Measurements from ENCODE around the gene MEDAG.

Gene MEDAG

GRCh38 chr13:30936971-30937370 is 30.9 kb downstream of the MEDAG start:
- TF ChIP-seq RARB (CRISPR knock-in tag; IDR thresholded peaks at IDR 0.05) (no peak), OSR1 (CRISPR knock-in tag; IDR thresholded peaks at IDR 0.05) (no peak)
- TF ChIP-seq, protein P1, sequence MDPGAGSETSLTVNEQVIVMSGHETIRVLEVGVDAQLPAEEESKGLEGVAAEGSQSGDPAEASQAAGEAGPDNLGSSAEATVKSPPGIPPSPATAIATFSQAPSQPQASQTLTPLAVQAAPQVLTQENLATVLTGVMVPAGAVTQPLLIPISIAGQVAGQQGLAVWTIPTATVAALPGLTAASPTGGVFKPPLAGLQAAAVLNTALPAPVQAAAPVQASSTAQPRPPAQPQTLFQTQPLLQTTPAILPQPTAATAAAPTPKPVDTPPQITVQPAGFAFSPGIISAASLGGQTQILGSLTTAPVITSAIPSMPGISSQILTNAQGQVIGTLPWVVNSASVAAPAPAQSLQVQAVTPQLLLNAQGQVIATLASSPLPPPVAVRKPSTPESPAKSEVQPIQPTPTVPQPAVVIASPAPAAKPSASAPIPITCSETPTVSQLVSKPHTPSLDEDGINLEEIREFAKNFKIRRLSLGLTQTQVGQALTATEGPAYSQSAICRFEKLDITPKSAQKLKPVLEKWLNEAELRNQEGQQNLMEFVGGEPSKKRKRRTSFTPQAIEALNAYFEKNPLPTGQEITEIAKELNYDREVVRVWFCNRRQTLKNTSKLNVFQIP (CRISPR knock-in tag; IDR thresholded peaks at IDR 0.05; ENCODE audit: borderline replicate concordance, low read depth), result no peak
- ATAC-seq, result no peak

GRCh38 chr13:30943881-30944280 is 37.8 kb downstream of the MEDAG start:
- TF ChIP-seq ZC3H10 (CRISPR knock-in tag; IDR thresholded peaks at IDR 0.05) (no peak), ZFP3 (CRISPR knock-in tag; IDR thresholded peaks at IDR 0.05) (no peak), CSDC2 (CRISPR knock-in tag; IDR thresholded peaks at IDR 0.05) (no peak)
- no peak for ATAC-seq

DNA sequence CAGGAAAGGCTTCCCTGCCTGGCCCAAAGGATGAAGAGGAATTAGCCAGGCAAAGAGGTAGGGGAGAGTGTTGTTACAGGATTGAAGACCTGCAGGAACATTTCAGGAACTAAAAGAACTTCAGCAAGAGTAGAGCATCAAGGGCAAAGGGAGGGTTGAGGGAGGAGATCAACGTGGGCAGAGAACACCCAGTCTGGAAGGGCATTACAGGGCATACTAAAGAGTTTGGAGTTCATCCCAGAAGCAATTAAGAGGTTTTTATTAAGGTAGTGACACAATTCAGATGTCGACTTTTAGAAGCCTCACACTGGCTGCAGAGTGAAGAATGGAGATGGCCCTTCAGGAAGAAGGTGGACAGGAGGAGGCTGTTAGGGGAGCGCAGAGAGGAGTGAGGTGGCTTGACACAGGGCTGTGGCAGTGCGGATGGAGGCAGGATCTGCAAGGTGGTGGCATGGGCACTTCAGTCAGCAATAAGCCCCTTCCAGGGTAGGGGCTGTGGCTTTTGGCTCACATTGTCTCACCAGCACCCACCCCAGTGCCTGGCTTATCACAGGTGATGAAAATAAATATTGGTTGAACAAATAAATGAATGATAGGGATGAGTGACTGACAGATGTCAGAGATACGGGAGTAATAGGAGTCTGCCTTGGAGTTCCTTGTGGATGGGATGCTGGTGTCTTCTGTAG is 51.3 kb downstream of the MEDAG start:
- TF ChIP-seq BACH2 (CRISPR knock-in tag; IDR thresholded peaks at IDR 0.05; ENCODE audit: borderline replicate concordance) (no peak), PPARA (CRISPR knock-in tag; IDR thresholded peaks at IDR 0.05; ENCODE audit: borderline replicate concordance) (no peak)
- TF ChIP-seq, protein P2, sequence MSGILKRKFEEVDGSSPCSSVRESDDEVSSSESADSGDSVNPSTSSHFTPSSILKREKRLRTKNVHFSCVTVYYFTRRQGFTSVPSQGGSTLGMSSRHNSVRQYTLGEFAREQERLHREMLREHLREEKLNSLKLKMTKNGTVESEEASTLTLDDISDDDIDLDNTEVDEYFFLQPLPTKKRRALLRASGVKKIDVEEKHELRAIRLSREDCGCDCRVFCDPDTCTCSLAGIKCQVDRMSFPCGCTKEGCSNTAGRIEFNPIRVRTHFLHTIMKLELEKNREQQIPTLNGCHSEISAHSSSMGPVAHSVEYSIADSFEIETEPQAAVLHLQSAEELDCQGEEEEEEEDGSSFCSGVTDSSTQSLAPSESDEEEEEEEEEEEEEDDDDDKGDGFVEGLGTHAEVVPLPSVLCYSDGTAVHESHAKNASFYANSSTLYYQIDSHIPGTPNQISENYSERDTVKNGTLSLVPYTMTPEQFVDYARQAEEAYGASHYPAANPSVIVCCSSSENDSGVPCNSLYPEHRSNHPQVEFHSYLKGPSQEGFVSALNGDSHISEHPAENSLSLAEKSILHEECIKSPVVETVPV (CRISPR knock-in tag; IDR thresholded peaks at IDR 0.05), result no peak
- TF ChIP-seq, protein P1 (CRISPR knock-in tag; IDR thresholded peaks at IDR 0.05; ENCODE audit: borderline replicate concordance, low read depth), result no peak
- no peak for ATAC-seq

GRCh38 chr13:30959678-30960077 is 53.6 kb downstream of the MEDAG start:
- ATAC-seq, result no peak

More at GRCh38 chr13:30959678-30960077, 53.6 kb downstream of the MEDAG start:
- no peak for TF ChIP-seq TSHZ2 (CRISPR knock-in tag; IDR thresholded peaks at IDR 0.05)
- TF ChIP-seq GLIS3 (CRISPR knock-in tag; IDR thresholded peaks at IDR 0.05), result no peak
- no peak for TF ChIP-seq ZC3H10 (CRISPR knock-in tag; IDR thresholded peaks at IDR 0.05)
- TF ChIP-seq OSR1 (CRISPR knock-in tag; IDR thresholded peaks at IDR 0.05), result no peak
- no peak for TF ChIP-seq TCF4 (CRISPR knock-in tag; IDR thresholded peaks at IDR 0.05; ENCODE audit: borderline replicate concordance)
- TF ChIP-seq SNAI2 (CRISPR knock-in tag; IDR thresholded peaks at IDR 0.05), result no peak
- no peak for TF ChIP-seq BACH2 (CRISPR knock-in tag; IDR thresholded peaks at IDR 0.05; ENCODE audit: borderline replicate concordance)
- no peak for TF ChIP-seq ZNF8 (CRISPR knock-in tag; IDR thresholded peaks at IDR 0.05)
- TF ChIP-seq ZNF565 (CRISPR knock-in tag; conservative IDR thresholded peaks at IDR 0.05; ENCODE audit: low read depth), result no peak
- no peak for TF ChIP-seq ARNTL (CRISPR knock-in tag; IDR thresholded peaks at IDR 0.05; ENCODE audit: borderline replicate concordance, low read depth)
- no peak for TF ChIP-seq CREB5 (CRISPR knock-in tag; IDR thresholded peaks at IDR 0.05; ENCODE audit: low read depth)
- no peak for TF ChIP-seq ZFP3 (CRISPR knock-in tag; IDR thresholded peaks at IDR 0.05)
- no peak for TF ChIP-seq RARB (CRISPR knock-in tag; IDR thresholded peaks at IDR 0.05)
- no peak for TF ChIP-seq PATZ1 (CRISPR knock-in tag; IDR thresholded peaks at IDR 0.05; ENCODE audit: borderline replicate concordance)
- TF ChIP-seq ISL1 (CRISPR knock-in tag; IDR thresholded peaks at IDR 0.05), result no peak
- TF ChIP-seq, protein P2 (CRISPR knock-in tag; IDR thresholded peaks at IDR 0.05), result no peak
- TF ChIP-seq ZNF70 (CRISPR knock-in tag; IDR thresholded peaks at IDR 0.05), result no peak
- no peak for TF ChIP-seq PPARA (CRISPR knock-in tag; IDR thresholded peaks at IDR 0.05; ENCODE audit: borderline replicate concordance)
- no peak for TF ChIP-seq CSDC2 (CRISPR knock-in tag; IDR thresholded peaks at IDR 0.05)
- no peak for TF ChIP-seq ESRRG (CRISPR knock-in tag; IDR thresholded peaks at IDR 0.05)
